ENCODE data around the gene ARID1B. TPM values are rescaled to one million over a fixed set of nuclear protein-coding genes. Genes with fewer than 3 reads are reported as not detected.

ARID1B gene
- total RNA-seq, 4 donors from 2014 or later, result 70.5 to 135 (median 78.2) TPM

GRCh38 chr6:156883497-156884252, 106.5 kb downstream of the ARID1B start:
- DNase-seq (ENCODE audit: low spot score), result no peak
- TF ChIP-seq CTCF (IDR thresholded peaks at IDR 0.05), result no peak
- ATAC-seq (ENCODE audit: low FRiP score), result no peak

GRCh38 chr6:156884306-156884705, 107.1 kb downstream of the ARID1B start:
- ATAC-seq (ENCODE audit: low FRiP score) (no peak), DNase-seq (ENCODE audit: low spot score) (no peak)
- no peak for TF ChIP-seq CTCF (IDR thresholded peaks at IDR 0.05)

- no peak for TF ChIP-seq CTCF (IDR thresholded peaks at IDR 0.05)
- no peak for DNase-seq (ENCODE audit: low spot score)
- no peak for ATAC-seq (ENCODE audit: low FRiP score)
Measured at GRCh38 chr6:156885562-156885961, 108.4 kb downstream of the ARID1B start.

- DNase-seq (ENCODE audit: low spot score) (no peak), ATAC-seq (ENCODE audit: low FRiP score) (peak; percentile 34)
- TF ChIP-seq CTCF (IDR thresholded peaks at IDR 0.05), result no peak
Measured at GRCh38 chr6:156886409-156886808, 109.2 kb downstream of the ARID1B start.

- no peak for TF ChIP-seq CTCF (IDR thresholded peaks at IDR 0.05)
- ATAC-seq (ENCODE audit: low FRiP score) (no peak), DNase-seq (ENCODE audit: low spot score) (no peak)
Measured at GRCh38 chr6:156887623-156888269, 110.6 kb downstream of the ARID1B start.

GRCh38 chr6:156889469-156889868, 112.3 kb downstream of the ARID1B start:
- no peak for ATAC-seq (ENCODE audit: low FRiP score)
- TF ChIP-seq CTCF (IDR thresholded peaks at IDR 0.05), result no peak
- no peak for DNase-seq (ENCODE audit: low spot score)

GRCh38 chr6:156889986-156890385, 112.8 kb downstream of the ARID1B start:
- no peak for TF ChIP-seq CTCF (IDR thresholded peaks at IDR 0.05)
- ATAC-seq (ENCODE audit: low FRiP score) (no peak), DNase-seq (ENCODE audit: low spot score) (no peak)
